ENCODE data around the gene ABCE1. TPM values are rescaled to one million over a fixed set of nuclear protein-coding genes. Genes with fewer than 3 reads are reported as not detected.
A peak's percentile ranks its signal among the peaks of the same experiment; 100 is the strongest.

ABCE1 gene
- 10 to 100 TPM; 73.2 to 80.1 TPM for total RNA-seq
- 34.0 TPM for polyA plus RNA-seq (ENCODE audit: insufficient read depth, low read depth, low replicate concordance)
- long read RNA-seq, donor 1, transcript ABCE1-201 (18 exons, 3,921 nt) = major isoform, 10 of 58 reads
- long read RNA-seq, donor 1, partial matches to known transcripts = 47 of 58 reads
- long read RNA-seq, donor 1, other reads (novel, unspliced or antisense) = 0 of 58 reads
- long read RNA-seq, donor 2, transcript ABCE1-201 (18 exons, 3,921 nt) = major isoform, 8 of 8 reads
- long read RNA-seq, donor 2, partial matches to known transcripts = 0 of 8 reads
- long read RNA-seq, donor 2, other reads (novel, unspliced or antisense) = 0 of 8 reads

GRCh38 chr4:145097821-145098674 lies at the start of gene ABCE1, which contains the start of gene ANAPC10:
Gene ABCE1, plus strand, starts transcription at chr4:145098311. Its CDS starts 6,102 bp downstream, at chr4:145104413.
Gene ANAPC10, minus strand, starts transcription at chr4:145098196. Its CDS starts 2,097 bp downstream, at chr4:145096099.
- intact Hi-C loops (cut with DNase I; ENCODE audit: low total_unique reads) = no loop called here
- Histone ChIP-seq H3K36me3 (ENCODE audit: low read depth, missing control alignments) (no peaks in the 10 kb centered on the region), H3K9me3 (no peaks in the 10 kb centered on the region), H3K4me1 (peaks cover 16% of the 10 kb centered on the region), H3K27me3 (no peaks in the 10 kb centered on the region), H3K4me3 (peak within 1 kb of the TSS; percentile 82 to 83), H3K27ac (peak within 1 kb of the TSS; percentile 91 to 93)
- TF ChIP-seq CTCF (IDR thresholded peaks at IDR 0.05) = peak in 2 of 3 experiments; percentile 16 to 35
- TF ChIP-seq POLR2A (IDR thresholded peaks at IDR 0.05) = no peak
- DNase-seq = peak; percentile 98
- WGBS, 2 donors = 0% methylated on average over 52 to 67 of the region's 67 CpGs

GRCh38 chr4:145048817-145049216 lies 49.3 kb upstream of the ABCE1 start:
- no peak for TF ChIP-seq CTCF (IDR thresholded peaks at IDR 0.05)
- H3K36me3 ChIP-seq (ENCODE audit: low read depth, missing control alignments) = no peaks in the 10 kb centered on the region
- no peaks in the 10 kb centered on the region for H3K4me1 ChIP-seq
- no peaks in the 10 kb centered on the region for H3K9me3 ChIP-seq
- no peak for DNase-seq
- intact Hi-C loops (cut with DNase I; ENCODE audit: low total_unique reads) = no loop called here
- no peaks in the 10 kb centered on the region for H3K27me3 ChIP-seq
- H3K27ac ChIP-seq = no peak overlapping the region
- no peak overlapping the region for H3K4me3 ChIP-seq

GRCh38 chr4:145049241-145049640 lies 48.9 kb upstream of the ABCE1 start:
- no peaks in the 10 kb centered on the region for H3K36me3 ChIP-seq (ENCODE audit: low read depth, missing control alignments)
- no peaks in the 10 kb centered on the region for H3K27me3 ChIP-seq
- intact Hi-C loops (cut with DNase I; ENCODE audit: low total_unique reads) = no loop called here
- TF ChIP-seq CTCF (IDR thresholded peaks at IDR 0.05) (no peak), POLR2A (IDR thresholded peaks at IDR 0.05) (no peak)
- H3K27ac ChIP-seq = no peak overlapping the region
- no peak for DNase-seq
- no peak overlapping the region for H3K4me3 ChIP-seq
- H3K4me1 ChIP-seq = no peaks in the 10 kb centered on the region
- H3K9me3 ChIP-seq = no peaks in the 10 kb centered on the region
- 92 to 100% methylated on average over 1 of the region's 1 CpG for WGBS, 2 donors

GRCh38 chr4:145055533-145056257 lies 42.4 kb upstream of the ABCE1 start:
- TF ChIP-seq POLR2A (IDR thresholded peaks at IDR 0.05) = no peak
- no peak for TF ChIP-seq CTCF (IDR thresholded peaks at IDR 0.05)
- Histone ChIP-seq H3K4me3 (no peak overlapping the region), H3K4me1 (no peaks in the 10 kb centered on the region), H3K36me3 (ENCODE audit: low read depth, missing control alignments) (no peaks in the 10 kb centered on the region), H3K27ac (no peak overlapping the region), H3K9me3 (no peaks in the 10 kb centered on the region), H3K27me3 (no peaks in the 10 kb centered on the region)
- intact Hi-C loops (cut with DNase I; ENCODE audit: low total_unique reads) = no loop called here
- DNase-seq = no peak
- WGBS, 2 donors = 89 to 92% methylated on average over 5 of the region's 5 CpGs

All from testis (tissue), 5 donors.